ENCODE results near the gene HAUS1. TPM values are rescaled to one million over a fixed set of nuclear protein-coding genes. Genes with fewer than 3 reads are reported as not detected.
"Not testable (repeated sequence)": the region's sequence is repeated elsewhere in the genome, so short reads cannot be mapped to it uniquely, and the experiment has no call there.

Gene HAUS1
- total and polyA plus RNA-seq, 9 donors = 18.6 to 54.2 (median 28.1) TPM

DNA sequence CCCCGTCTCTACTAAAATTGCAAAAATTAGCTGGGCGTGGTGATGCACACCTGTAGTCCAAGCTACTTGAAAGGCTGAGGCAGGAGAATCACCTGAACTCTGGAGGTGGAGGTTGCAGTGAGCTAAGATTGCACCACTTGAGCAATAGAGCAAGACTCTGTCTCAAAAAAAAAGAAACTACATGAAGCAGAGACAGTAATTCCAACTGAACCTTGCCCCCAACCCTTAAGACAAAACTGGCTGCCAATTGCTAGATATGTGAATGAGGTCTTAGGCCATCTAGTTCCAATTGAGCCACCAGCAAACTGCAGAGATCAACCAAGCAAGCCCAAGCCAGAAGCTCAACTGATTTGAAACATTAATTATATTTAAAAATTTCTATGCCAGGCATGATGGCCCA lies 25.9 kb downstream of the HAUS1 start:
- intact Hi-C loops (cut with DNase I) = no loop called here

DNA sequence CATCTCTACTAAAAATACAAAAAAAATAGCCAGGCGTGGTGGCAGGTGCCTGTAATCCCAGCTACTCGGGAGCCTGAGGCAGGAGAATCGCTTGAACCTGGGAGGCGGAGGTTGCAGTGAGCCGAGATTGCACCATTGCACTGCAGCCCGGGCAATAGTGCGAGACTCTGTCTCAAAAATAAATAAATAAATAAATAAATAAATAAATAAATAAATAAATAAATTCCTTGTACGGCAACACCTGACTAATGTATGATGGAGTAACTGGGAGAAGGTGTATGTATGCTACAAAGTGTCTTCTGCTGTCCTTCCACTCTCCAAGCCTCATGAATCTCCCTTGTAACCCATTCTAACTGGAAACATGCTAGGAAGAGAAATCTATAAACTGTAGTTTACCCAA lies 26.4 kb downstream of the HAUS1 start:
- 98% methylated on average over 8 of the region's 8 CpGs for WGBS, 3 donors
- DNase-seq; H3K4me1 ChIP-seq (ENCODE audit: insufficient read depth); H3K27ac ChIP-seq; H3K9me3 ChIP-seq; H3K36me3 ChIP-seq; H3K4me3 ChIP-seq; intact Hi-C loops (cut with DNase I); H3K27me3 ChIP-seq: not testable (repeated sequence)

More for the DNA sequence above, 25.9 kb downstream of the HAUS1 start:
- 98% methylated on average over 2 of the region's 2 CpGs for WGBS, 3 donors
- Histone ChIP-seq H3K9me3 (no peaks in the 10 kb centered on the region), H3K27me3 (no peaks in the 10 kb centered on the region), H3K4me1 (ENCODE audit: insufficient read depth) (peaks cover 1% of the 10 kb centered on the region), H3K27ac (no peak overlapping the region), H3K4me3 (no peak overlapping the region), H3K36me3 (no peaks in the 10 kb centered on the region)
- TF ChIP-seq, protein P1, sequence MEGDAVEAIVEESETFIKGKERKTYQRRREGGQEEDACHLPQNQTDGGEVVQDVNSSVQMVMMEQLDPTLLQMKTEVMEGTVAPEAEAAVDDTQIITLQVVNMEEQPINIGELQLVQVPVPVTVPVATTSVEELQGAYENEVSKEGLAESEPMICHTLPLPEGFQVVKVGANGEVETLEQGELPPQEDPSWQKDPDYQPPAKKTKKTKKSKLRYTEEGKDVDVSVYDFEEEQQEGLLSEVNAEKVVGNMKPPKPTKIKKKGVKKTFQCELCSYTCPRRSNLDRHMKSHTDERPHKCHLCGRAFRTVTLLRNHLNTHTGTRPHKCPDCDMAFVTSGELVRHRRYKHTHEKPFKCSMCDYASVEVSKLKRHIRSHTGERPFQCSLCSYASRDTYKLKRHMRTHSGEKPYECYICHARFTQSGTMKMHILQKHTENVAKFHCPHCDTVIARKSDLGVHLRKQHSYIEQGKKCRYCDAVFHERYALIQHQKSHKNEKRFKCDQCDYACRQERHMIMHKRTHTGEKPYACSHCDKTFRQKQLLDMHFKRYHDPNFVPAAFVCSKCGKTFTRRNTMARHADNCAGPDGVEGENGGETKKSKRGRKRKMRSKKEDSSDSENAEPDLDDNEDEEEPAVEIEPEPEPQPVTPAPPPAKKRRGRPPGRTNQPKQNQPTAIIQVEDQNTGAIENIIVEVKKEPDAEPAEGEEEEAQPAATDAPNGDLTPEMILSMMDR (IDR thresholded peaks at IDR 0.05) = no peak
- TF ChIP-seq EP300 (IDR thresholded peaks at IDR 0.05) (no peak), POLR2A (IDR thresholded peaks at IDR 0.05) (no peak)
- DNase-seq = no peak

DNA sequence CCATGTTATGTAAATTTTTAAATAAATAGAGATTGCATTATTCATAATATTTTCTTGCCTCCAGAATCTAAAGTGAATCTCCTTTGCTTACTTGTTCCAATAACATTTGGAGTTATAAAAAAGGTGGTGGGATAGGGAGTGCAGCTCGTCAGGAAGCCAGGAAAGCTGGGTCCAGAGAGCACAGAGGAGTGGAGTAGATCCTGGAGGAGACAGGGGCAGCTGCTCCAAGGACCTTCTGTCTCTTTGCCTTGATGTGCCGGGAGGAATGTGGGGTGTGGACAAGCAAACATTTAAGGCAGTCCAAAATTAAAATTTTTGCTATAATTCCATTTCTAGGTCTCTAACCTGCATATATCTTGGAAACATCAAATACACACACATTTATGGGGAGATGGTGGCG lies 29.3 kb downstream of the HAUS1 start:
- Histone ChIP-seq H3K4me1 (ENCODE audit: insufficient read depth) (peaks cover 1% of the 10 kb centered on the region), H3K9me3 (no peaks in the 10 kb centered on the region), H3K27me3 (no peaks in the 10 kb centered on the region), H3K36me3 (no peaks in the 10 kb centered on the region), H3K27ac (peak overlapping the region in 1 of 2 donors; percentile 11), H3K4me3 (no peak overlapping the region)
- DNase-seq = peak in 3 of 5 donors; percentile 24 to 55 (median 30)
- 8 to 33% (median 13%) methylated on average over 3 of the region's 3 CpGs for WGBS, 3 donors
- intact Hi-C loops (cut with DNase I) = no loop called here
- TF ChIP-seq, protein P1 (IDR thresholded peaks at IDR 0.05) = no peak
- no peak for TF ChIP-seq POLR2A (IDR thresholded peaks at IDR 0.05)
- no peak for TF ChIP-seq EP300 (IDR thresholded peaks at IDR 0.05)

DNA sequence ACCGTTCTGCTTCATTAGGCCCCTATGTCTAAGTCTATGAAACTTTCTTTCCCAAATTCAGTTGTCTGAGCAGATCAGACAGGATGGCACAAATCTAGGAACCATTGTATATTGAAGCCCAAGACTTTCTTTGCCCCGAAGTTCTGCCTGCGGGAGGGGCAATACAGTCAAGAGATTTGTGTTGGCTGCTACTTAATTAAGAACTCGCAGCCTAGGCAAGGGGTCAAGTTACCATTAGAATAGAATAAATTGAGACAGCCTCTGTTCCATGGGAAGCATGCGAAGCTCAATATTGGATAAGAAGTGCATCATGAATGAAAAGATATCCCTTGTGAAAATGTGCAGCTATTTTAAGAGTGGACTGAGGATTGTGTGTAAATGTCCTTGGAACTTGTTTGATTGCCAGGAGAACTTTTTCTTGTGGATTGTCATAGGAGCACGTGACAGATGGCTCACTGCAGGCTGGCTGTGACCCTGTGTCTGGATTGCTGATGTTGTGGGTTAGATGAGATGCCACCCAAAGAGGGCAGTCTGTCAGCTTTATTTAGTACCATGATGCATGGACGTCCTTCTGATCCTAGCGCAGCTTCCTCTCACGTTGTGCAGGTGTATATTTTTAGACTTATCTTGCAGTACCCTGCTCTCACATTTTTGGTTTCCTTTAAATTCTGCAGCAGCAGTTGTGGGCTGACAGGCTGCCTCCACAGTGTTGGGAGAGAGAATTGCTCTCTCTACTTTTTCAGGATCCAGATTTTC lies 30.9 kb downstream of the HAUS1 start:
- Histone ChIP-seq H3K4me1 (ENCODE audit: insufficient read depth) (peaks cover 1% of the 10 kb centered on the region), H3K27me3 (no peaks in the 10 kb centered on the region), H3K27ac (no peak overlapping the region), H3K36me3 (no peaks in the 10 kb centered on the region), H3K9me3 (no peaks in the 10 kb centered on the region), H3K4me3 (no peak overlapping the region)
- intact Hi-C loops (cut with DNase I) = no loop called here
- no peak for DNase-seq
- TF ChIP-seq EP300 (IDR thresholded peaks at IDR 0.05) = no peak
- no peak for TF ChIP-seq POLR2A (IDR thresholded peaks at IDR 0.05)
- TF ChIP-seq, protein P1 (IDR thresholded peaks at IDR 0.05) = no peak
- WGBS, 3 donors = 59 to 66% (median 59%) methylated on average over 9 of the region's 9 CpGs

DNA sequence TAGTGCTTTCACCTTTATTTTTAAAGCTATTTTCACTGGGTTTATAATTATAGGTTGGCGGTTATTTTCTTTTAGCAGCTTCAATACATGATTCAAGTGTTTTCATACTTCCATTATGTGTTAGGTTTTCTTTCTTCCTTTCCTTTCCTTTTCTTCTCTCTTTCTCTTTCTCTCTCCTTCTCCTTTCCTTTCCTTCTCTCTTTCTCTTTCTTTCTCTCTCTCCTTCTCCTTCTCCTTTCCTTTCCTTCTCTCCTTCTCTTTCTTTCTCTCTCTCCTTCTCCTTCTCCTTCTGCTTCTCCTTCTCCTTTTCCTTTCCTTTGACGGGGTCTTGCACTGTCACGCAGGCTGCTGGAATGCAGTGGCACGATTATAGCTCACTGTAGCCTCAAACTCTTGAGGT lies 36.0 kb downstream of the HAUS1 start:
- TF ChIP-seq, protein P1 (IDR thresholded peaks at IDR 0.05) = no peak
- TF ChIP-seq POLR2A (IDR thresholded peaks at IDR 0.05) = no peak
- TF ChIP-seq EP300 (IDR thresholded peaks at IDR 0.05) = no peak
- Histone ChIP-seq H3K9me3 (no peaks in the 10 kb centered on the region), H3K4me1 (ENCODE audit: insufficient read depth) (no peaks in the 10 kb centered on the region), H3K36me3 (no peaks in the 10 kb centered on the region), H3K27ac (no peak overlapping the region), H3K27me3 (no peaks in the 10 kb centered on the region), H3K4me3 (no peak overlapping the region)
- intact Hi-C loops (cut with DNase I) = loop anchor here in 1 of 4 donors (10.0 kb wide), 1 partner anchor 515 kb away; the partner anchor contains the start of gene LOXHD1
- WGBS, 3 donors = 95 to 98% (median 97%) methylated on average over 4 of the region's 4 CpGs
- DNase-seq = no peak

All from ovary (tissue), 9 donors.